ENCODE results near the gene ARL13A. TPM values are rescaled to one million over a fixed set of nuclear protein-coding genes. Genes with fewer than 3 reads are reported as not detected.

Gene ARL13A
- polyA plus RNA-seq, 4 donors, result 0.13 TPM; not detected in 3

Other genes with a start within 250 kb of the ARL13A start
- 1 to 10 TPM; 3.8 to 8.4 (median 5.4) TPM for gene SYTL4, start 237.6 kb upstream of the ARL13A start, polyA plus RNA-seq
- 10 to 100 TPM in 2 of 4 donors, 1 to 10 TPM in 2; 4.6 to 18.5 (median 10.2) TPM for gene CSTF2, start 149.3 kb upstream of the ARL13A start, polyA plus RNA-seq
- gene NOX1, start 95.3 kb upstream of the ARL13A start, polyA plus RNA-seq, result 1 to 10 TPM in 1 of 4 donors, not detected in 3; 6.4 TPM
- 1 to 10 TPM in 3 of 4 donors, under 1 TPM in 1; 0.31 to 8.1 (median 2.0) TPM for gene XKRX, start 40.8 kb upstream of the ARL13A start, polyA plus RNA-seq
- 10 to 100 TPM in 2 of 4 donors, 1 to 10 TPM in 2; 7.3 to 18.2 (median 10.3) TPM for gene TRMT2B, start 82.4 kb downstream of the ARL13A start, polyA plus RNA-seq
- gene TMEM35A, start 109.2 kb downstream of the ARL13A start, polyA plus RNA-seq, result 1 to 10 TPM in 2 of 4 donors, under 1 TPM in 1, not detected in 1; 0.54 to 3.0 (median 1.3) TPM
- 1 to 10 TPM in 2 of 4 donors, under 1 TPM in 1, not detected in 1; 0.45 to 3.8 (median 2.8) TPM for gene CENPI, start 128.5 kb downstream of the ARL13A start, polyA plus RNA-seq

All from small intestine (tissue), 4 donors.